Right lobe of liver (tissue), 4 donors: ENCODE measurements around the gene CX3CL1.

ENCODE experiments used
- CTCF ChIP-seq, 4 donors: fragments of 200-600 bp in 3 of 4; fragments of 450-650 bp in 1 of 4; IDR thresholded peaks; one replicate each; pipeline versions ENCODE4 v1.5.1 to v1.8.0; 2016 to 2022; ENCODE audit warnings: antibody characterized with exemption in 4 of 4, mild to moderate bottlenecking in 2 of 4
- POLR2A ChIP-seq: fragments of 450-650 bp; IDR thresholded peaks from one replicate; pipeline ENCODE4 v1.6.1; 2017; ENCODE audit warnings: antibody characterized with exemption, mild to moderate bottlenecking
- donor health status: DM: no; HTN: no; CAD: no.
- donor health status: DM: no; HTN: no; CAD: no.
- donor health status: DM: no; HTN: yes; CAD: no.

- TF ChIP-seq CTCF (IDR thresholded peaks at IDR 0.05): no peak
- TF ChIP-seq POLR2A: no peak
Observed at GRCh38 chr16:57376313-57376818, 4.1 kb downstream of the CX3CL1 start.
